AG04450 (cell line): ENCODE measurements around the gene IBA57. TPM values are rescaled to one million over a fixed set of nuclear protein-coding genes. Genes with fewer than 3 reads are reported as not detected.

Experiments
- CTCF ChIA-PET: fragments of 300-600, 350-600 bp; formaldehyde crosslinking; extraction: SDS; loops from one replicate; lab custom pipeline; 2022; ENCODE audit warnings: antibody characterized with exemption, inconsistent platforms; lab: Charles Lee
- POLR2A ChIA-PET: fragments of 350-600 bp; formaldehyde crosslinking; extraction: SDS; loops from one replicate; lab custom pipeline; 2021; ENCODE audit warnings: antibody characterized with exemption, inconsistent platforms; lab: Yijun Ruan, JAX
- DNase-seq: peaks from one replicate; pipeline ENCODE4 v3.0.0-alpha.2; 2011; ENCODE audit warnings: low read depth, low spot score
- H3K27ac ChIP-seq: one replicate; pipeline ENCODE4 v1.5.1; 2012; ENCODE audit warnings: low read depth, low read length, control low read depth
- H3K27me3 ChIP-seq: one replicate; pipeline ENCODE4 v1.6.0; 2012; ENCODE audit warnings: low read length; ENCODE audit not compliant: control insufficient read depth, insufficient read depth
- H3K4me3 ChIP-seq: 2 replicates; pipeline ENCODE4 v1.5.1; 2011; ENCODE audit warnings: mild to moderate bottlenecking, low read depth, low read length, control low read depth
- H3K9me3 ChIP-seq: 2 replicates; pipeline ENCODE4 v1.5.1; 2012; ENCODE audit warnings: low read length; ENCODE audit not compliant: control insufficient read depth, insufficient read depth
- polyA plus RNA-seq: library from polyadenylated mRNA; depleted of rRNA; stranded (reverse); fragments of >200 nt; gene quantifications from 2 replicates; pipeline ENCODE4 v1.2.3, GENCODE V29; 2011
- TF ChIP-seq, protein P1 (sequence below): IDR thresholded peaks from 2 replicates; pipeline ENCODE4 v1.5.1; 2011; ENCODE audit warnings: low read depth, low read length, control low read depth, inconsistent platforms

The IBA57 gene
- polyA plus RNA-seq, 1 experiment: 1.4 TPM

DNA sequence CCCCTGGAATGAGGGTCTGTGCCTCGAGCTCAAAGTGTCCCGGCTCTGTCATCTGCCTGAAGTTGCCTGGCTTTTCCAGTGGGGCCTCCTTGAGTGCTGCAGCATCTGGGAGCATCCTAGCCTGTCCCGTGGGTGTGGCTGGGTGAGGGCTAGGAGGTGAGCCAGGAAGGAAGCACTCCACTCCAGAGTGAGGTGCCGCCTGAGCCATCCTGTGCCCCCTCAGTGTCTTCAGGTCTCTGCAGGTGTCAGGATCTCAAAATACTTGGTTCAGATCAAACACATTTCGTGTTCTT, 11.5 kb downstream of the IBA57 start:
- no peak overlapping the region for H3K27ac ChIP-seq
- DNase-seq: no peak
- TF ChIP-seq, protein P1, sequence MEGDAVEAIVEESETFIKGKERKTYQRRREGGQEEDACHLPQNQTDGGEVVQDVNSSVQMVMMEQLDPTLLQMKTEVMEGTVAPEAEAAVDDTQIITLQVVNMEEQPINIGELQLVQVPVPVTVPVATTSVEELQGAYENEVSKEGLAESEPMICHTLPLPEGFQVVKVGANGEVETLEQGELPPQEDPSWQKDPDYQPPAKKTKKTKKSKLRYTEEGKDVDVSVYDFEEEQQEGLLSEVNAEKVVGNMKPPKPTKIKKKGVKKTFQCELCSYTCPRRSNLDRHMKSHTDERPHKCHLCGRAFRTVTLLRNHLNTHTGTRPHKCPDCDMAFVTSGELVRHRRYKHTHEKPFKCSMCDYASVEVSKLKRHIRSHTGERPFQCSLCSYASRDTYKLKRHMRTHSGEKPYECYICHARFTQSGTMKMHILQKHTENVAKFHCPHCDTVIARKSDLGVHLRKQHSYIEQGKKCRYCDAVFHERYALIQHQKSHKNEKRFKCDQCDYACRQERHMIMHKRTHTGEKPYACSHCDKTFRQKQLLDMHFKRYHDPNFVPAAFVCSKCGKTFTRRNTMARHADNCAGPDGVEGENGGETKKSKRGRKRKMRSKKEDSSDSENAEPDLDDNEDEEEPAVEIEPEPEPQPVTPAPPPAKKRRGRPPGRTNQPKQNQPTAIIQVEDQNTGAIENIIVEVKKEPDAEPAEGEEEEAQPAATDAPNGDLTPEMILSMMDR: no peak
- no peaks in the 10 kb centered on the region for H3K27me3 ChIP-seq
- no peak overlapping the region for H3K4me3 ChIP-seq
- CTCF ChIA-PET: interaction anchor here (1.3 kb wide), 1 partner anchor 12 kb away, joined by 8 read pairs; the partner anchor contains the start of gene IBA57
- POLR2A ChIA-PET: interaction anchor here (0.6 to 1.1 kb wide), 4 partner anchors 12 to 281 kb away, joined by 3 to 6 read pairs (median 4); a partner anchor contains a TSS
- peaks cover 18% of the 10 kb centered on the region for H3K9me3 ChIP-seq

DNA sequence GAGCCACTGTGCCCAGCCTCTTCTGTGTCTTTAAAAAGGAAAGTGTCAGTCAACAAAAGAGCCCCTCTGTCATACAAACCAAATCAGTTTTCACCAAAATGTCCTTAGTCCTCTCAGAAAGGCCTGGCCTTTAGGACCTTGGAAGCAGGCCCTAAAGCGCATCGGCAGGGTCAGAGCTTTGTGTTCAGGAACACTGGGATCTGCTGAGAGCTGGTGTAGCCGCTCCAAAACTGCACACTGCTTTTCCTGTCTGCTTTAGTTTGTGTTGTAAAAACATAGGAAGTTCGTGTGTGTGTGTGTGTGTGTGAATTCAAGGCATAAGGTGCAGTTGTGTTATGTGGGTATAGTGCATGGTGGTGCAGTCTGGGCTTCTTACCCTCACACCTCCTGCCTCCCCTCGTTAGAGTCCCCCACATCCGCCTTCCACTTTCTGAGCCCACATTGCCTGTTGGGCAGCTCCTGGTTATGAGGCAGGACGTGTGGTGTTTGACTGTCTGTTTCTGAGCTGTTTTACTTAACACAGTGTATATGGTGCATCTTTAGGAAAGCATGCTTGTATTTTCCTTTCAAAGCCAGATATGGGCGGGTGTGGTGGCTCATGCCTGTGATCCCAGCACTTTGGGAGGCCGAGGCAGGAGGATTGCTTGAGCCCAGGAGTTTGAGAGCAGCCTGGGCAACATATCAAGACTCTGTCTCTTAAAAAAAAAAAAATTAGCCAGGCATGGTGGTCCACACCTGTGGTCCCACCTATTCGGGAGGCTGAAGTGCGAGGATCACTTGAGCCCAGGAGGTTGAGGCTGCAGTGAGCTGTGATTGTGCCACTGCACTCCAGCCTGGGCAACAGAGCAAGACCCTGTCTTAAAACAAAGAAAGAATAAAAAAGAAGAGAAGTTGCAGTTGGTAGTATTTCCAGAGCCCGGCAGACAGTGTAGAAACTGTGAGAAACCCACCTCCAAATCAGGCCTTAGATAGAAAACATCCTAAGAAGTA, 12.4 kb downstream of the IBA57 start:
- CTCF ChIA-PET: interaction anchor here (0.8 to 4.5 kb wide), 5 partner anchors 12 to 280 kb away, joined by 3 to 25 read pairs (median 5); partner anchors contain the start of gene IBA57
- Histone ChIP-seq H3K9me3 (peaks cover 18% of the 10 kb centered on the region), H3K4me3 (no peak overlapping the region), H3K27ac (peak overlapping the region; percentile 90), H3K27me3 (no peaks in the 10 kb centered on the region)
- DNase-seq: no peak
- POLR2A ChIA-PET: interaction anchor here (0.5 to 1.6 kb wide), 6 partner anchors 12 to 320 kb away, joined by 3 to 6 read pairs (median 4); partner anchors contain the start of gene IBA57
- TF ChIP-seq, protein P1: no peak

GRCh38 chr1:228178737-228179684, 13.4 kb downstream of the IBA57 start:
- no peak for DNase-seq
- CTCF ChIA-PET: interaction anchor here (0.8 to 4.5 kb wide), 4 partner anchors 13 to 279 kb away, joined by 3 to 25 read pairs (median 4); partner anchors contain the start of gene IBA57
- H3K4me3 ChIP-seq: no peak overlapping the region

GRCh38 chr1:228180271-228180958, 14.8 kb downstream of the IBA57 start:
- H3K27me3 ChIP-seq: no peaks in the 10 kb centered on the region
- TF ChIP-seq, protein P1: peak; percentile 30
- peak overlapping the region; percentile 39 for H3K27ac ChIP-seq
- peaks cover 4% of the 10 kb centered on the region for H3K9me3 ChIP-seq
- ChIA-PET POLR2A (interaction anchor here (0.7 kb wide), 1 partner anchor 181 kb away, joined by 8 read pairs; no protein-coding TSS in a partner anchor), CTCF (interaction anchor here (4.5 kb wide), 1 partner anchor 14 kb away, joined by 25 read pairs; the partner anchor contains the start of gene IBA57)
- no peak for DNase-seq
- H3K4me3 ChIP-seq: no peak overlapping the region

More at GRCh38 chr1:228178737-228179684, 13.4 kb downstream of the IBA57 start:
- POLR2A ChIA-PET: interaction anchor here (0.5 to 1.6 kb wide), 6 partner anchors 12 to 309 kb away, joined by 3 to 6 read pairs (median 4); partner anchors contain the start of gene IBA57
- peaks cover 11% of the 10 kb centered on the region for H3K9me3 ChIP-seq
- H3K27me3 ChIP-seq: no peaks in the 10 kb centered on the region
- TF ChIP-seq, protein P1: no peak
- H3K27ac ChIP-seq: peak overlapping the region; percentile 90
